Liver (tissue), 9 donors: Measurements from ENCODE around the gene NR2E1. TPM values are rescaled to one million over a fixed set of nuclear protein-coding genes. Genes with fewer than 3 reads are reported as not detected.

ENCODE experiments used
- DNase-seq: peaks from one replicate; pipeline ENCODE4 v3.0.0-alpha.2; 2017; ENCODE audit warnings: low spot score
- H3K27ac ChIP-seq, 2 donors: one replicate each; pipeline ENCODE4 v1.7.0; 2013; ENCODE audit warnings: inconsistent platforms in 2 of 2, low read length in 2 of 2, control low read depth in 1 of 2, low read depth in 1 of 2, mild to moderate bottlenecking in 1 of 2
- H3K27me3 ChIP-seq, 4 donors: one replicate each; pipeline versions ENCODE4 v1.6.1 to v1.7.0; 2013; ENCODE audit warnings: low read length in 3 of 4, inconsistent platforms in 1 of 4, mild to moderate bottlenecking in 1 of 4, moderate library complexity in 1 of 4; ENCODE audit not compliant: control insufficient read depth in 4 of 4, insufficient read depth in 4 of 4
- H3K36me3 ChIP-seq, 4 donors: one replicate each; pipeline versions ENCODE4 v1.6.1 to v1.7.0; 2013; ENCODE audit warnings: low read length in 3 of 4, mild to moderate bottlenecking in 3 of 4, low read depth in 1 of 4, moderate library complexity in 1 of 4; ENCODE audit not compliant: control insufficient read depth in 4 of 4, insufficient read depth in 3 of 4
- H3K4me1 ChIP-seq, 4 donors: one replicate each; pipeline versions ENCODE4 v1.6.1 to v1.7.0; 2013; ENCODE audit warnings: low read length in 3 of 4, mild to moderate bottlenecking in 3 of 4, moderate library complexity in 1 of 4; ENCODE audit not compliant: control insufficient read depth in 4 of 4, insufficient read depth in 4 of 4
- H3K4me3 ChIP-seq, 3 donors: one replicate each; pipeline versions ENCODE4 v1.6.1 to v1.7.0; 2013; ENCODE audit warnings: low read length in 3 of 3, control low read depth in 1 of 3, low read depth in 1 of 3, mild to moderate bottlenecking in 1 of 3
- H3K9ac ChIP-seq, 2 donors: one replicate each; pipeline ENCODE4 v1.7.0; 2013; ENCODE audit warnings: low read length in 2 of 2, mild to moderate bottlenecking in 2 of 2, moderate library complexity in 2 of 2, control low read depth in 1 of 2, low read depth in 1 of 2
- H3K9me3 ChIP-seq, 4 donors: one replicate each; pipeline versions ENCODE4 v1.6.1 to v1.7.0; 2013; ENCODE audit warnings: low read length in 3 of 4; ENCODE audit not compliant: control insufficient read depth in 4 of 4
- EGR1 ChIP-seq, 2 donors: IDR thresholded peaks; 2 replicates each; pipeline ENCODE4 v1.6.1; 2016 to 2018; ENCODE audit warnings: antibody characterized with exemption in 2 of 2, low read depth in 2 of 2
- FOXA1 ChIP-seq: IDR thresholded peaks from 2 replicates; pipeline ENCODE4 v1.6.1; 2016; ENCODE audit warnings: antibody characterized with exemption
- FOXA2 ChIP-seq: IDR thresholded peaks from 2 replicates; pipeline ENCODE4 v1.6.1; 2016; ENCODE audit warnings: antibody characterized with exemption
- GABPA ChIP-seq, 2 donors: IDR thresholded peaks in 1 of 2; conservative IDR thresholded peaks in 1 of 2; 2 replicates each; pipeline ENCODE4 v1.6.1; 2016; ENCODE audit warnings: antibody characterized with exemption in 2 of 2, mild to moderate bottlenecking in 1 of 2, moderate library complexity in 1 of 2
- HNF4A ChIP-seq, 2 donors: conservative IDR thresholded peaks; 2 replicates each; pipeline ENCODE4 v1.6.1; 2016; ENCODE audit warnings: antibody characterized with exemption in 2 of 2, mild to moderate bottlenecking in 2 of 2
- HNF4G ChIP-seq: IDR thresholded peaks from 2 replicates; pipeline ENCODE4 v1.6.1; 2016; ENCODE audit warnings: antibody characterized with exemption
- JUND ChIP-seq, 2 donors: IDR thresholded peaks; 2 replicates each; pipeline ENCODE4 v1.6.1; 2016; ENCODE audit warnings: antibody characterized with exemption in 2 of 2
- NR2F2 ChIP-seq: IDR thresholded peaks from 2 replicates; pipeline ENCODE4 v1.6.1; 2016; ENCODE audit warnings: antibody characterized with exemption
- RAD21 ChIP-seq, 2 donors: IDR thresholded peaks; 2 replicates each; pipeline ENCODE4 v1.6.1; 2016; ENCODE audit warnings: antibody characterized with exemption in 2 of 2, mild to moderate bottlenecking in 2 of 2
- RXRA ChIP-seq, 2 donors: IDR thresholded peaks; 2 replicates each; pipeline ENCODE4 v1.6.1; 2017 to 2018; ENCODE audit warnings: antibody characterized with exemption in 2 of 2, mild to moderate bottlenecking in 1 of 2
- SP1 ChIP-seq: IDR thresholded peaks from 2 replicates; pipeline ENCODE4 v1.6.1; 2018; ENCODE audit warnings: antibody characterized with exemption, mild to moderate bottlenecking
- TAF1 ChIP-seq: conservative IDR thresholded peaks from 2 replicates; pipeline ENCODE4 v1.6.1; 2016; ENCODE audit warnings: antibody characterized with exemption, mild to moderate bottlenecking
- YY1 ChIP-seq: IDR thresholded peaks from 2 replicates; pipeline ENCODE4 v1.6.1; 2016; ENCODE audit warnings: antibody characterized with exemption, mild to moderate bottlenecking
- WGBS: extraction: QIAGEN DNeasy Blood & Tissue Kit; methylation state at CpG from one replicate; pipeline ENCODE4 v1.1.7; 2013; 5-methylcytosine and 5-hydroxymethylcytosine counted together
- polyA plus RNA-seq, 2 donors: library from polyadenylated mRNA; stranded (reverse) in 1 of 2; unstranded in 1 of 2; fragments of 200-250 nt in 1 of 2; fragments of >200 nt in 1 of 2; fragmentation: Nextera tagmentation in 1 of 2; extraction: Ambion mirVana in 1 of 2; gene quantifications; one replicate each; pipeline versions ENCODE4 v1.2.1 to v1.2.3, GENCODE V29; 2013 to 2015
- total RNA-seq, 2 donors: library from RNA; depleted of rRNA; stranded (reverse); fragments of >200 nt; gene quantifications; one replicate each; pipeline ENCODE4 v1.2.3, GENCODE V29; 2014
- TF ChIP-seq, protein P1 (sequence below): IDR thresholded peaks from 2 replicates; pipeline ENCODE4 v1.6.1; 2016; ENCODE audit warnings: antibody characterized with exemption
- TF ChIP-seq, protein P2 (sequence below): IDR thresholded peaks from 2 replicates; pipeline ENCODE4 v1.6.1; 2016; ENCODE audit warnings: antibody characterized with exemption
- TF ChIP-seq, protein P3 (sequence below): IDR thresholded peaks from 2 replicates; pipeline ENCODE4 v1.6.1; 2016; ENCODE audit warnings: antibody characterized with exemption, mild to moderate bottlenecking
- TF ChIP-seq, protein P4 (sequence below): fragments of 150-350 bp; IDR thresholded peaks from 2 replicates; pipeline ENCODE4 v1.5.1; 2017; ENCODE audit warnings: improper control_type of control experiment, low read depth, low read length; ENCODE audit not compliant: missing input control
- TF ChIP-seq, protein P5 (sequence below): IDR thresholded peaks from 2 replicates; pipeline ENCODE4 v1.6.1; 2016; ENCODE audit warnings: antibody characterized with exemption
- donor health status: healthy.
- donor health status: healthy.
- donor health status: healthy.
- donor health status: healthy.
- donor health status: healthy.

Gene NR2E1
- total and polyA plus RNA-seq, 4 donors = not detected

DNA sequence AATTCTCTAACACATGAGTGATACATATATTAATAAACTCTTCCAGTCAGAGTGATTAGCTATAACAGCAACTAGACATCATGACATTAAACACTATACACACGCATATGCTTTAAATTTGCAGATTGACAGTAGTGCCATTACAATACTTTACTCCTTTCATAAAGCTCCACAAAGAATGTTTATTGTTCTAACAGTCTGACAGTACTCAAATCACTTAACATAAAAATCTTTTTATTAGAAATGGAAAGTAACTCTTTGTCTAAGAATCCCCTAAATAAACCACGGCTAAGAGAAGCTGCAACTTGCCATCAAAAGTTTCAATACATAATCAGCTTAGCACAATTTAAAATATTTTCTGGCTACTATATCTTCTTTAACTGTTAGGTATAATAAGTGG is 71.0 kb downstream of the NR2E1 start:
- Histone ChIP-seq H3K9ac (no peak overlapping the region), H3K27me3 (no peaks in the 10 kb centered on the region), H3K9me3 (no peaks in the 10 kb centered on the region), H3K36me3 (peaks cover 0 to 3% (median under 1%) of the 10 kb centered on the region in 4 donors), H3K27ac (no peak overlapping the region), H3K4me3 (no peak overlapping the region), H3K4me1 (no peaks in the 10 kb centered on the region)
- TF ChIP-seq FOXA1 (no peak), FOXA2 (no peak), RAD21 (IDR thresholded peaks at IDR 0.05) (no peak), RXRA (IDR thresholded peaks at IDR 0.05) (no peak), HNF4A (conservative IDR thresholded peaks at IDR 0.05) (no peak), HNF4G (no peak), EGR1 (IDR thresholded peaks at IDR 0.05; ENCODE audit: low read depth in 2 of 2) (no peak), JUND (IDR thresholded peaks at IDR 0.05) (no peak), NR2F2 (no peak), SP1 (no peak), YY1 (no peak), GABPA (IDR thresholded peaks at IDR 0.05 in 1 of 2, conservative IDR thresholded peaks at IDR 0.05 in 1 of 2) (no peak), TAF1 (no peak)
- TF ChIP-seq, protein P1, sequence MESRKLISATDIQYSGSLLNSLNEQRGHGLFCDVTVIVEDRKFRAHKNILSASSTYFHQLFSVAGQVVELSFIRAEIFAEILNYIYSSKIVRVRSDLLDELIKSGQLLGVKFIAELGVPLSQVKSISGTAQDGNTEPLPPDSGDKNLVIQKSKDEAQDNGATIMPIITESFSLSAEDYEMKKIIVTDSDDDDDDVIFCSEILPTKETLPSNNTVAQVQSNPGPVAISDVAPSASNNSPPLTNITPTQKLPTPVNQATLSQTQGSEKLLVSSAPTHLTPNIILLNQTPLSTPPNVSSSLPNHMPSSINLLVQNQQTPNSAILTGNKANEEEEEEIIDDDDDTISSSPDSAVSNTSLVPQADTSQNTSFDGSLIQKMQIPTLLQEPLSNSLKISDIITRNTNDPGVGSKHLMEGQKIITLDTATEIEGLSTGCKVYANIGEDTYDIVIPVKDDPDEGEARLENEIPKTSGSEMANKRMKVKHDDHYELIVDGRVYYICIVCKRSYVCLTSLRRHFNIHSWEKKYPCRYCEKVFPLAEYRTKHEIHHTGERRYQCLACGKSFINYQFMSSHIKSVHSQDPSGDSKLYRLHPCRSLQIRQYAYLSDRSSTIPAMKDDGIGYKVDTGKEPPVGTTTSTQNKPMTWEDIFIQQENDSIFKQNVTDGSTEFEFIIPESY = no peak
- TF ChIP-seq, protein P2, sequence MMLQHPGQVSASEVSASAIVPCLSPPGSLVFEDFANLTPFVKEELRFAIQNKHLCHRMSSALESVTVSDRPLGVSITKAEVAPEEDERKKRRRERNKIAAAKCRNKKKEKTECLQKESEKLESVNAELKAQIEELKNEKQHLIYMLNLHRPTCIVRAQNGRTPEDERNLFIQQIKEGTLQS = no peak
- TF ChIP-seq, protein P3, sequence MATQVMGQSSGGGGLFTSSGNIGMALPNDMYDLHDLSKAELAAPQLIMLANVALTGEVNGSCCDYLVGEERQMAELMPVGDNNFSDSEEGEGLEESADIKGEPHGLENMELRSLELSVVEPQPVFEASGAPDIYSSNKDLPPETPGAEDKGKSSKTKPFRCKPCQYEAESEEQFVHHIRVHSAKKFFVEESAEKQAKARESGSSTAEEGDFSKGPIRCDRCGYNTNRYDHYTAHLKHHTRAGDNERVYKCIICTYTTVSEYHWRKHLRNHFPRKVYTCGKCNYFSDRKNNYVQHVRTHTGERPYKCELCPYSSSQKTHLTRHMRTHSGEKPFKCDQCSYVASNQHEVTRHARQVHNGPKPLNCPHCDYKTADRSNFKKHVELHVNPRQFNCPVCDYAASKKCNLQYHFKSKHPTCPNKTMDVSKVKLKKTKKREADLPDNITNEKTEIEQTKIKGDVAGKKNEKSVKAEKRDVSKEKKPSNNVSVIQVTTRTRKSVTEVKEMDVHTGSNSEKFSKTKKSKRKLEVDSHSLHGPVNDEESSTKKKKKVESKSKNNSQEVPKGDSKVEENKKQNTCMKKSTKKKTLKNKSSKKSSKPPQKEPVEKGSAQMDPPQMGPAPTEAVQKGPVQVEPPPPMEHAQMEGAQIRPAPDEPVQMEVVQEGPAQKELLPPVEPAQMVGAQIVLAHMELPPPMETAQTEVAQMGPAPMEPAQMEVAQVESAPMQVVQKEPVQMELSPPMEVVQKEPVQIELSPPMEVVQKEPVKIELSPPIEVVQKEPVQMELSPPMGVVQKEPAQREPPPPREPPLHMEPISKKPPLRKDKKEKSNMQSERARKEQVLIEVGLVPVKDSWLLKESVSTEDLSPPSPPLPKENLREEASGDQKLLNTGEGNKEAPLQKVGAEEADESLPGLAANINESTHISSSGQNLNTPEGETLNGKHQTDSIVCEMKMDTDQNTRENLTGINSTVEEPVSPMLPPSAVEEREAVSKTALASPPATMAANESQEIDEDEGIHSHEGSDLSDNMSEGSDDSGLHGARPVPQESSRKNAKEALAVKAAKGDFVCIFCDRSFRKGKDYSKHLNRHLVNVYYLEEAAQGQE = no peak
- TF ChIP-seq, protein P4, sequence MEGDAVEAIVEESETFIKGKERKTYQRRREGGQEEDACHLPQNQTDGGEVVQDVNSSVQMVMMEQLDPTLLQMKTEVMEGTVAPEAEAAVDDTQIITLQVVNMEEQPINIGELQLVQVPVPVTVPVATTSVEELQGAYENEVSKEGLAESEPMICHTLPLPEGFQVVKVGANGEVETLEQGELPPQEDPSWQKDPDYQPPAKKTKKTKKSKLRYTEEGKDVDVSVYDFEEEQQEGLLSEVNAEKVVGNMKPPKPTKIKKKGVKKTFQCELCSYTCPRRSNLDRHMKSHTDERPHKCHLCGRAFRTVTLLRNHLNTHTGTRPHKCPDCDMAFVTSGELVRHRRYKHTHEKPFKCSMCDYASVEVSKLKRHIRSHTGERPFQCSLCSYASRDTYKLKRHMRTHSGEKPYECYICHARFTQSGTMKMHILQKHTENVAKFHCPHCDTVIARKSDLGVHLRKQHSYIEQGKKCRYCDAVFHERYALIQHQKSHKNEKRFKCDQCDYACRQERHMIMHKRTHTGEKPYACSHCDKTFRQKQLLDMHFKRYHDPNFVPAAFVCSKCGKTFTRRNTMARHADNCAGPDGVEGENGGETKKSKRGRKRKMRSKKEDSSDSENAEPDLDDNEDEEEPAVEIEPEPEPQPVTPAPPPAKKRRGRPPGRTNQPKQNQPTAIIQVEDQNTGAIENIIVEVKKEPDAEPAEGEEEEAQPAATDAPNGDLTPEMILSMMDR = no peak
- TF ChIP-seq, protein P5, sequence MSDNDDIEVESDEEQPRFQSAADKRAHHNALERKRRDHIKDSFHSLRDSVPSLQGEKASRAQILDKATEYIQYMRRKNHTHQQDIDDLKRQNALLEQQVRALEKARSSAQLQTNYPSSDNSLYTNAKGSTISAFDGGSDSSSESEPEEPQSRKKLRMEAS = no peak
- 73% methylated on average over 2 of the region's 2 CpGs for whole genome bisulfite sequencing
- DNase-seq = no peak
